ENCODE data around the gene CYP4F2. TPM values are rescaled to one million over a fixed set of nuclear protein-coding genes. Genes with fewer than 3 reads are reported as not detected.

CYP4F2 gene
- total RNA-seq (under 1 TPM in 1 of 2 donors, not detected in 1; 0.43 TPM), polyA plus RNA-seq (not detected)
- long read RNA-seq, donor 1 = 0 reads
- long read RNA-seq, donor 2 = 0 reads
- long read RNA-seq, donor 3 = 0 reads
- long read RNA-seq, donor 4 = 0 reads
- long read RNA-seq, donor 5 = 0 reads

GRCh38 chr19:15897738-15898276 is at the start of gene CYP4F2:
CYP4F2 (minus strand) TSS chr19:15898074; CDS start chr19:15897611, 463 bp downstream.
- Histone ChIP-seq H3K9ac (ENCODE audit: insufficient read depth in 1 of 2, low read length in 2 of 2) (no peak within 1 kb of the TSS), H3K9me3 (ENCODE audit: control insufficient read depth in 4 of 4, insufficient read depth in 3 of 4, low read length in 3 of 4) (peaks cover 0 to 2% (median 0%) of the 10 kb centered on the region in 4 donors), H3K4me3 (no peak within 1 kb of the TSS), H3K36me3 (ENCODE audit: control insufficient read depth in 4 of 4, insufficient read depth in 4 of 4, low read length in 4 of 4) (no peaks in the 10 kb centered on the region), H3K4me1 (ENCODE audit: control insufficient read depth in 5 of 5, insufficient read depth in 5 of 5, low read length in 5 of 5) (no peaks in the 10 kb centered on the region), H3K27ac (ENCODE audit: low read depth in 1 of 2, low read length in 1 of 2) (no peak within 1 kb of the TSS), H3K27me3 (ENCODE audit: control insufficient read depth in 3 of 3, insufficient read depth in 3 of 3, low read length in 2 of 3) (peaks cover 0 to 16% (median 7%) of the 10 kb centered on the region in 3 donors)
- no peak for ATAC-seq (ENCODE audit: insufficient read depth, low FRiP score)
- WGBS, 2 donors = 89 to 90% methylated on average over 3 of the region's 3 CpGs
- TF ChIP-seq, protein P1, sequence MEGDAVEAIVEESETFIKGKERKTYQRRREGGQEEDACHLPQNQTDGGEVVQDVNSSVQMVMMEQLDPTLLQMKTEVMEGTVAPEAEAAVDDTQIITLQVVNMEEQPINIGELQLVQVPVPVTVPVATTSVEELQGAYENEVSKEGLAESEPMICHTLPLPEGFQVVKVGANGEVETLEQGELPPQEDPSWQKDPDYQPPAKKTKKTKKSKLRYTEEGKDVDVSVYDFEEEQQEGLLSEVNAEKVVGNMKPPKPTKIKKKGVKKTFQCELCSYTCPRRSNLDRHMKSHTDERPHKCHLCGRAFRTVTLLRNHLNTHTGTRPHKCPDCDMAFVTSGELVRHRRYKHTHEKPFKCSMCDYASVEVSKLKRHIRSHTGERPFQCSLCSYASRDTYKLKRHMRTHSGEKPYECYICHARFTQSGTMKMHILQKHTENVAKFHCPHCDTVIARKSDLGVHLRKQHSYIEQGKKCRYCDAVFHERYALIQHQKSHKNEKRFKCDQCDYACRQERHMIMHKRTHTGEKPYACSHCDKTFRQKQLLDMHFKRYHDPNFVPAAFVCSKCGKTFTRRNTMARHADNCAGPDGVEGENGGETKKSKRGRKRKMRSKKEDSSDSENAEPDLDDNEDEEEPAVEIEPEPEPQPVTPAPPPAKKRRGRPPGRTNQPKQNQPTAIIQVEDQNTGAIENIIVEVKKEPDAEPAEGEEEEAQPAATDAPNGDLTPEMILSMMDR (IDR thresholded peaks at IDR 0.05; ENCODE audit: control extremely low read depth, extremely low read depth) = no peak
- DNase-seq = no peak

- 44 to 56% methylated on average over 4 of the region's 4 CpGs for WGBS, 2 donors
Observed at GRCh38 chr19:15945301-15945700, 47.4 kb upstream of the CYP4F2 start.

DNA sequence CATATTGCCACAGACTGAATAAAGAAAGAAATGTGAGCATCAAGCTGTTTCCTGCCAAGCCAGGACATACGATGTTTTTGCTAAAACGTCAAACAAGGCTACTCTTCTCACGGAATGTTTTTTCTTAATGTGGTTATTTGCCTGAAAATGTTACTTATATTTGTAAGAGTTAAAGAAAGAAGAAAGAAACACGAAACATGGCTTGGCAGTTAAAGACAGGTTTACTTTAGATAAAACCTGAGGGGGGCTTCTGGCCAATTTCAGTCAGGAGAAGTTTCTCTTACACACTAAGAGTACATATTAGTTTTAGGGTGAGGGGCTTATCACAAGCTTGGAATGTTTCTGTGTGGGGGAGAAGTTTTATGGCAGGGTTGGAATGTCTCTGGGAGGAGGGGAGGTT is 46.5 kb upstream of the CYP4F2 start:
- Histone ChIP-seq H3K4me3 (no peak overlapping the region), H3K36me3 (ENCODE audit: control insufficient read depth in 4 of 4, insufficient read depth in 4 of 4, low read length in 4 of 4) (no peaks in the 10 kb centered on the region), H3K9ac (ENCODE audit: insufficient read depth in 1 of 2, low read length in 2 of 2) (no peak overlapping the region), H3K9me3 (ENCODE audit: control insufficient read depth in 4 of 4, insufficient read depth in 3 of 4, low read length in 3 of 4) (peaks cover 0 to 8% (median 6%) of the 10 kb centered on the region in 4 donors), H3K27me3 (ENCODE audit: control insufficient read depth in 3 of 3, insufficient read depth in 3 of 3, low read length in 2 of 3) (no peaks in the 10 kb centered on the region), H3K4me1 (ENCODE audit: control insufficient read depth in 5 of 5, insufficient read depth in 5 of 5, low read length in 5 of 5) (no peaks in the 10 kb centered on the region), H3K27ac (ENCODE audit: low read depth in 1 of 2, low read length in 1 of 2) (no peak overlapping the region)
- 69 to 73% methylated on average over 4 of the region's 4 CpGs for WGBS, 2 donors
- TF ChIP-seq, protein P1 (IDR thresholded peaks at IDR 0.05; ENCODE audit: control extremely low read depth, extremely low read depth) = no peak
- no peak for ATAC-seq (ENCODE audit: insufficient read depth, low FRiP score)
- DNase-seq = no peak

More at GRCh38 chr19:15945301-15945700, 47.4 kb upstream of the CYP4F2 start:
- TF ChIP-seq, protein P1 (IDR thresholded peaks at IDR 0.05; ENCODE audit: control extremely low read depth, extremely low read depth) = no peak
- Histone ChIP-seq H3K9ac (ENCODE audit: insufficient read depth in 1 of 2, low read length in 2 of 2) (no peak overlapping the region), H3K4me3 (no peak overlapping the region), H3K27me3 (ENCODE audit: control insufficient read depth in 3 of 3, insufficient read depth in 3 of 3, low read length in 2 of 3) (no peaks in the 10 kb centered on the region), H3K4me1 (ENCODE audit: control insufficient read depth in 5 of 5, insufficient read depth in 5 of 5, low read length in 5 of 5) (no peaks in the 10 kb centered on the region), H3K27ac (ENCODE audit: low read depth in 1 of 2, low read length in 1 of 2) (no peak overlapping the region), H3K36me3 (ENCODE audit: control insufficient read depth in 4 of 4, insufficient read depth in 4 of 4, low read length in 4 of 4) (no peaks in the 10 kb centered on the region), H3K9me3 (ENCODE audit: control insufficient read depth in 4 of 4, insufficient read depth in 3 of 4, low read length in 3 of 4) (peaks cover 0 to 10% (median 7%) of the 10 kb centered on the region in 4 donors)
- DNase-seq (no peak), ATAC-seq (ENCODE audit: insufficient read depth, low FRiP score) (no peak)

Measured in lung (tissue), 16 donors.